HPDE6-E6E7 (cell line): ENCODE data around the gene FAM168A.

Experiments
- DNase-seq: peaks from one replicate; pipeline ENCODE4 v3.0.0; 2011; ENCODE audit warnings: missing footprints; ENCODE audit errors: extremely low spot score

FAM168A gene

DNA sequence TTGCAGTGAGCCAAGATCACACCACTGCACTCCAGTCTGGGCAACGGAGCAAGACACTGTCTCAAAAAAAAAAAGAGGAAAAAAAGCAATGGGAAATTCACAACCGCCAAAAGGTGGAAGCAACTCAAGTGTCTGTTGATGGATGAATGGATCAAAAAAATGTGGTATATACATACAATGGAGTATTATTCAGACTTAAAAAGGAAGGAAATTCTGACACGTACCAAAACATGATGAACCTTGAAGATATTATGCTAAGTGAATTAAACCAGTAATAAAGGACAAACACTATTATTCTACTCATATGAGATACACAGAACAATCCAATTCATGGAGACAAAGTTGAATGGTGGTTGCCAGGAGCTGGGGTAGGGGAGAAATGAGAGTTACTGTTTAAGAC is 40.9 kb downstream of the FAM168A start:
- DNase-seq: no peak

DNA sequence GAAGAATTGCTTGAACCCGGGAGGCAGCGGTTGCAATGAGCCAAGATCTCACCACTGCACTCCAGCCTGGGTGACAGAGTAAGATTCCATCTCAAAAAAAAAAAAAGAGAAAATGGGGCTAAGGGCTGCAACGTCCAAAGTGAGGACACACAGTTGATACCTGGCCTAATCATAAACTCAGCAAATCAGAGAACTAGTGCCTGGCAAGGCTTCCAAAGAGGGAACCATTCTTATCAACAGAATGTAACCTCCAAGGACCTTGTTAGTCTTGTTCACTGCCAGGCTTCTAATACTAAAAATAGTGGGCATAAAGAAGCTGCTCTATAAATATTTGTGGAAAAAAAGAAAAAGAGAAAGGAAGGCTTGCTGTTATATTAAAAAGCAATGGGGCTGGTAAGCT is 42.3 kb downstream of the FAM168A start:
- no peak for DNase-seq

GRCh38 chr11:73554671-73555320 is 43.1 kb downstream of the FAM168A start:
- no peak for DNase-seq

GRCh38 chr11:73553266-73553665 is 44.6 kb downstream of the FAM168A start:
- DNase-seq: no peak

DNA sequence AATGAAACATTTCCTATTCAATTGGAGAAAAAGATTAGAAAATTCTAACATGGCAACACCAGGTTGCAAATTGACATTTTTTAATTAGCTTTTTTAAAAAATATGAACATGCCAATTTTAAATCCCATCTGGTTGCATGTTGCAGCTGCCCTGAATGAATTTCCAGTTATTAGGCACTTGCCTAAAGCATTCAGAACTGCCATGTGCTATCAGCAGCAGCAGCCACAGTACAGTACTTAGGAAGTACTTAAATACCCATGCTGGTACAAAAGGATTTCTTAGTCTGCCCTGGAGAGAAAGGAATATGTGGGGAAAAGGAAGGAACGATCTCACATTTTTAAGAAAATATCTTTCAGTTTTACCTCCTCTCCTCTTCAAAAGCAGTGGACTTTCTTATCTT is 46.2 kb downstream of the FAM168A start:
- DNase-seq: no peak

- no peak for DNase-seq
Observed at GRCh38 chr11:73549376-73549775, 48.5 kb downstream of the FAM168A start.

GRCh38 chr11:73547706-73548595 is 50.0 kb downstream of the FAM168A start:
- DNase-seq: no peak

GRCh38 chr11:73542175-73542574 is 55.7 kb downstream of the FAM168A start:
- no peak for DNase-seq

DNA sequence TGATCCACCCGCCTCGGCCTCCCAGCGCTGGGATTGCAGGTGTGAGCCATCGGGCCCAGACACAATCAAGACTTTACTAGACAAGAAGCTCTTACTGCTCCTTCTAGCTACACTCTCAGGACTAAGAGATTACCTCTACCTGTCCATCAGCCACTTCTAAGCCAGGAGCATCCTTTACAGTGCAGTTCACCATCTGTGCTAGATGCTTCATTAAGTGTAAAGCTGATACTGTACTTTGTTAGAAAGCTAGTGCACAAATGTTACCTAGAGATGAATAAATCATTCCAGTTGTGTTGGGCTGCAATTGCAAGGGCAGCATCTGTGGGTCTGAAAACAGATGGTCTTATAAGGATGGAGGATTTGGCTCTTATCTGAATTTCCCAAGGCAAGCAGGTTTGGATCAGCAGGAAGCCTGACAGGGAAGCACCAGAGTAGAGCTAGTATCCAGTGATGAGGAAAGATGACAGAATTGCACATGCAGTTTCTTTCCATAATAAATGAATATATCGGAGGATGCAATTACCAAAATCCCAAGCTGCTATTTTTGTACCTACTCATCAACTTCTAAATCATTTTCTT is 58.3 kb downstream of the FAM168A start:
- no peak for DNase-seq

GRCh38 chr11:73538381-73538872 is 59.5 kb downstream of the FAM168A start:
- no peak for DNase-seq

DNA sequence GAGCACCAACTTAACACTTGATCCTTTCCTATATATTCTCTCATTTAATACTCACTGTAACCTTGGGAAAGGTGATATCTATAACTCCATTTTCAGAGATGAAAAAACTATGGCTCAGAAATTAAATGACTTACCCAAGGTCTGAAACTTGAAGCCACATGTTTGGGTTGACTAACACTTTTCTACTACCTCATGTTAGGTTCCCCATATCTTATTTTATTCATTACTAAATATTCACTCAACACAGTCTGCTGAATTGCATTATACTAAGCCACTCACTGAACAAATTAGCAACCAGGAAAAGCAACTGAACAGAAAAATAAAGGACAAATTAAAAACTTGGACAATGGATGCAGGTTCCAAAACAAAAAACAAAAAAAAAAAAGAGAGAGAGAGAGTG is 59.9 kb downstream of the FAM168A start:
- no peak for DNase-seq

GRCh38 chr11:73536961-73537360 is 61.0 kb downstream of the FAM168A start:
- no peak for DNase-seq

DNA sequence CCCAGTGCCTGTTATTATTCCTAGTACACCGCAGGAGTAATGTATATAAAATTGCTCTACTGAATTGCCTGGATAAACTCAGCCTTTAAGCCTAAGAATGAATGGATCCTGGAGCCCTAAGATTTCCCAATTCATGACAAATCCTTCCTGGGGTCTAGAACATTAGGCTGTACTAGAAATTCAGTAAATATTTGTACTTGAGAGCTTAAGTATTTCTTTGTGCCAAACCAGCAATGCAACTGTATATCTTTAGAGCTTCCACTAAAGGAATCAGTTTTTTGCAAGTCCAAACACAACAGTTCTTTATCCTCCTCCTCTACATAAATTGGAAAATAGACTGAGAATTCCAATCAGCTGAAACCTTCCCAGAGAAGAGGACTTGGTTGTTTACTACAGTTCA is 65.6 kb downstream of the FAM168A start:
- no peak for DNase-seq

DNA sequence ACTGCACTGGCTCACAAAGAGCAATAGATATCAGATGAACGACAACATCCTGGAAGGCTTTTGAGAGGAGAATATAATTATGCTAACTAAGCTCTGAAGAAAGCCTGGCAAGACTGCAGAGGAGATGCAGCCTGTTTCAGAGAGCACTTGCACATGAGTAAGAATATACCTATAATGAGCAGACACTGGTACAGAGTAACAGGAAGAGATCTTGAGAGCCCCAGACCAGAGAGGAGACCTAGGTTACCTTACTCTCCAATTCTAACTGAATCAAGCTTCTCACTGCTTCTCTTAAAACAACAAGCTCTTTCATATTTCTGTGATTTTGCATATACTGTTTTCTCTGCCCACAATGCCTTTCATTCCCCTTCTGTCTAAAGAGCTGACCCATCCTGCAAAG is 66.5 kb downstream of the FAM168A start:
- no peak for DNase-seq

- no peak for DNase-seq
Observed at GRCh38 chr11:73530109-73530508, 67.8 kb downstream of the FAM168A start.

GRCh38 chr11:73529204-73529530 is 68.7 kb downstream of the FAM168A start:
- DNase-seq: no peak

GRCh38 chr11:73528483-73529203 is 69.3 kb downstream of the FAM168A start:
- DNase-seq: no peak

DNA sequence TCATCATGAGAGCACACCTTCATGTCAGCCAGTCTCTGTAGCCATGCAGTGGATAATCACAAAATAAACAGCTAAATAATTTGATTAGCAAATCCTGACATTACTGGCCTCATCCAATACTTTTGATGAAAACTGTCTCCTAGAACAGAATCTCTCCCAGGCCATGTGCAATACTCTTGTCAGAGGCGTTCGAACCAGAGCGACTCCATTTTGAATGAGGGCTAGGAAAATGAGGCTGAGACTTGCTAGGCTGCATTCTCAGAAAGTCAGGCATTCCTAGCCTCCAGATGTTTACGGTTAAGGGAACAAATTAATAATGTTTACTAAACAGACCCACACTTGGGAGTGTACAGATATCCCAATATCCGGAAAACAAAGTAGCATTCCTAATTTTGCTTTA is 69.9 kb downstream of the FAM168A start:
- DNase-seq: no peak

GRCh38 chr11:73525611-73526010 is 72.3 kb downstream of the FAM168A start:
- no peak for DNase-seq

DNA sequence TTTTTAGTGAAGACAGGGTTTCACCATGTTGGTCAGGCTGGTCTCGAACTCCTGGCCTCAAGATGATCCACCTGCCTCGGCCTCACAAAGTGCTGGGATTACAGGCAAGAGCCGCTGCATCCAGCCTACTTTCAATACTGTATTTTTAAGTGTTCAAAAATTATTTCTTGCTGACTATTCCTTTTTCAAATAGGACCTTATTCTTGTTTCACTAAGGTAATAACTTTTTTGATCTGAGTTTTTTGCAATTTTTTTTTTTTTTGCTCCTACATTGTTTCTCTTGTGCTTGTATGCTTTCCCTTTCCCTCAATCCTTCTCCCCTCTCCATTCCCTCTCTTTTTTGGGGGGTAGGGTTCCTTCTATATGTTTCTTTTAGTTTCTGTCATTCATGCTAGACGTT is 73.1 kb downstream of the FAM168A start:
- no peak for DNase-seq

GRCh38 chr11:73521621-73522020 is 76.3 kb downstream of the FAM168A start:
- DNase-seq: no peak

GRCh38 chr11:73520353-73521061 is 77.4 kb downstream of the FAM168A start:
- no peak for DNase-seq
